Choroid plexus epithelial cell (primary cell): ENCODE results near the gene SPDYE2B.
A peak's percentile ranks its signal among the peaks of the same experiment; 100 is the strongest.
"Not testable (repeated sequence)": the region's sequence is repeated elsewhere in the genome, so short reads cannot be mapped to it uniquely, and the experiment has no call there.

Experiments
- DNase-seq: peaks from one replicate; pipeline ENCODE4 v3.0.0-alpha.2; 2010; ENCODE audit warnings: low read depth
- H3K4me3 ChIP-seq: 2 replicates; pipeline ENCODE4 v1.5.1; 2011; ENCODE audit warnings: low read depth, mild to moderate bottlenecking, control low read depth, low read length, moderate library complexity

The SPDYE2B gene

GRCh38 chr7:102695033-102695552 lies 45.0 kb downstream of the SPDYE2B start:
- H3K4me3 ChIP-seq, DNase-seq: not testable (repeated sequence)

DNA sequence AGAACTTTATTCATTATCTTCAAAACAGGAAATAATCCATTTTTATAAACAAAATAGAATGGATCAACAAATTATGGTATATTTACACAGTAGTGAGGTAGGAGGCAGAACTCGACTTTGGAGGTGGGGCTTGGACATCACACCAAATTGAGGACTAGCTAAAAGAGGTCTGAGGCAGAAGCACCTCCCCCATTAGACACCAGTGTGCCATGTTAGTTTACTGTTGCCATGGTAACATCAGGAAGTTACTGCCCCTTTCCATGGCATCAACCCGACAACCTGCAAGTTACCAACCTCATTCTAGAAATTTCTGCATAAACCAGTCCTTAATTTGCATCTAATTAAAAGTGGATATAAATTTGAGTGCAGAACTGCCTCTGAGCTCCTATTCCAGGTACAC lies 45.9 kb downstream of the SPDYE2B start:
- not testable (repeated sequence) for DNase-seq, H3K4me3 ChIP-seq

GRCh38 chr7:102697642-102698512 lies 47.8 kb downstream of the SPDYE2B start:
- not testable (repeated sequence) for H3K4me3 ChIP-seq
- peak; percentile 53 for DNase-seq

DNA sequence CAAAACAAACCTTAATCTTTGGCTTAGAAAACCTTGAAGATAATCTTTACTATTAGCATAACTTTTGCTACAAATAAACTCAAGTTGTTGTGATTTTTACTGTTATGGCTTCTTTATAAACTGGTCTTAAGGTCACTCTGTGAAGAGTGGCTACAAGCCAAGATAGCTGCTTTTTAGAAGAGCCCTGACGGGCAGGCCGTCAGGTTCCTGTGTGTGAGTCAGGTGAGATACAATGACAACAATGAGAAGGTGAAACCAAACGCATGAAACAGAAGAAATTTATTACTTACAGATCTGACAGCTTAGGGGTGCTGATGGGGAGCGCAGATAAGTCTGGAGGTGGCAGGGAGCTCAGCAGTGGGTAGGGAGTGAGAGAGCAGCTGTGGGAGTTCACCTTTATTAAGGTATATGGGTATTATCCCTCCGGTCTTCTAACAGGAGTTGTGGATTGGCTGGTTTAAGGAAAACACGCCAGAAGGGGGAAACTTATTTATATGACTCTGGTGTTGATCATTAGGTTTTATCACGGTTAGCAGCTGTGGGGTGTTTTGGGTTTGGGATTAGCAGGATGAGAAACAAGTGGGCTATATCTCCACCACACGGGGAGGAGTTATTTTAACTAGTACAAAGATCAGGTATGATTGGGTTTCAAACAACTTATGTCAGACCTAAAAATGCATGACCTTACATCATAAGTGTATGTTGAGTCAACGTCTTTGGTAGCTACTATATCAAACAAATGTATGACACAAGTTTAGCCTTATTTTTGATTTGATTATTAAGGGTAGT lies 49.0 kb downstream of the SPDYE2B start:
- not testable (repeated sequence) for H3K4me3 ChIP-seq, DNase-seq
